Neural cell (in vitro differentiated cells): ENCODE data around the gene NDUFB1.

Experiments used
- EP300 ChIP-seq: fragments of 450-650 bp; conservative IDR thresholded peaks from 2 replicates; pipeline ENCODE4 v1.6.1; 2014; ENCODE audit warnings: antibody characterized with exemption, mild to moderate bottlenecking, moderate library complexity; ENCODE audit not compliant: poor library complexity, severe bottlenecking
- EZH2 ChIP-seq: fragments of 200-600, 300-800 bp; shearing (Covaris generic), sonication (generic); IDR thresholded peaks from 2 replicates; pipeline ENCODE4 v1.6.1; 2014; ENCODE audit warnings: antibody characterized with exemption, low read length, borderline replicate concordance, mild to moderate bottlenecking; ENCODE audit not compliant: insufficient read depth, poor library complexity, severe bottlenecking
- MXI1 ChIP-seq: fragments of 450-650 bp; conservative IDR thresholded peaks from 2 replicates; pipeline ENCODE4 v1.6.1; 2014; ENCODE audit warnings: antibody characterized with exemption, mild to moderate bottlenecking; ENCODE audit not compliant: poor library complexity, severe bottlenecking
- POLR2AphosphoS5 ChIP-seq: IDR thresholded peaks from 2 replicates; pipeline ENCODE4 v1.6.1; 2012
- RAD21 ChIP-seq: fragments of 450-650 bp; conservative IDR thresholded peaks from 2 replicates; pipeline ENCODE4 v1.6.1; 2014; ENCODE audit warnings: antibody characterized with exemption, mild to moderate bottlenecking, moderate library complexity
- SMC3 ChIP-seq: fragments of 450-650 bp; conservative IDR thresholded peaks from 2 replicates; pipeline ENCODE4 v1.6.1; 2014; ENCODE audit warnings: antibody characterized with exemption, mild to moderate bottlenecking, moderate library complexity; ENCODE audit not compliant: poor library complexity
- TAF1 ChIP-seq: IDR thresholded peaks from 2 replicates; pipeline ENCODE4 v1.6.1; 2012; ENCODE audit warnings: low read depth
- TF ChIP-seq, protein P1 (sequence below): fragments of 450-650 bp; IDR thresholded peaks from 2 replicates; pipeline ENCODE4 v1.5.1; 2014; ENCODE audit warnings: antibody characterized with exemption, mild to moderate bottlenecking, moderate library complexity; ENCODE audit not compliant: poor library complexity, severe bottlenecking
- TF ChIP-seq, protein P2 (sequence below): IDR thresholded peaks from 2 replicates; pipeline ENCODE4 v1.6.1; 2012; ENCODE audit warnings: borderline replicate concordance

- TF ChIP-seq, protein P1, sequence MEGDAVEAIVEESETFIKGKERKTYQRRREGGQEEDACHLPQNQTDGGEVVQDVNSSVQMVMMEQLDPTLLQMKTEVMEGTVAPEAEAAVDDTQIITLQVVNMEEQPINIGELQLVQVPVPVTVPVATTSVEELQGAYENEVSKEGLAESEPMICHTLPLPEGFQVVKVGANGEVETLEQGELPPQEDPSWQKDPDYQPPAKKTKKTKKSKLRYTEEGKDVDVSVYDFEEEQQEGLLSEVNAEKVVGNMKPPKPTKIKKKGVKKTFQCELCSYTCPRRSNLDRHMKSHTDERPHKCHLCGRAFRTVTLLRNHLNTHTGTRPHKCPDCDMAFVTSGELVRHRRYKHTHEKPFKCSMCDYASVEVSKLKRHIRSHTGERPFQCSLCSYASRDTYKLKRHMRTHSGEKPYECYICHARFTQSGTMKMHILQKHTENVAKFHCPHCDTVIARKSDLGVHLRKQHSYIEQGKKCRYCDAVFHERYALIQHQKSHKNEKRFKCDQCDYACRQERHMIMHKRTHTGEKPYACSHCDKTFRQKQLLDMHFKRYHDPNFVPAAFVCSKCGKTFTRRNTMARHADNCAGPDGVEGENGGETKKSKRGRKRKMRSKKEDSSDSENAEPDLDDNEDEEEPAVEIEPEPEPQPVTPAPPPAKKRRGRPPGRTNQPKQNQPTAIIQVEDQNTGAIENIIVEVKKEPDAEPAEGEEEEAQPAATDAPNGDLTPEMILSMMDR, result no peak
- TF ChIP-seq RAD21 (no peak), EZH2 (no peak), TAF1 (no peak), EP300 (no peak), SMC3 (no peak), POLR2AphosphoS5 (no peak), MXI1 (no peak)
- TF ChIP-seq, protein P2, sequence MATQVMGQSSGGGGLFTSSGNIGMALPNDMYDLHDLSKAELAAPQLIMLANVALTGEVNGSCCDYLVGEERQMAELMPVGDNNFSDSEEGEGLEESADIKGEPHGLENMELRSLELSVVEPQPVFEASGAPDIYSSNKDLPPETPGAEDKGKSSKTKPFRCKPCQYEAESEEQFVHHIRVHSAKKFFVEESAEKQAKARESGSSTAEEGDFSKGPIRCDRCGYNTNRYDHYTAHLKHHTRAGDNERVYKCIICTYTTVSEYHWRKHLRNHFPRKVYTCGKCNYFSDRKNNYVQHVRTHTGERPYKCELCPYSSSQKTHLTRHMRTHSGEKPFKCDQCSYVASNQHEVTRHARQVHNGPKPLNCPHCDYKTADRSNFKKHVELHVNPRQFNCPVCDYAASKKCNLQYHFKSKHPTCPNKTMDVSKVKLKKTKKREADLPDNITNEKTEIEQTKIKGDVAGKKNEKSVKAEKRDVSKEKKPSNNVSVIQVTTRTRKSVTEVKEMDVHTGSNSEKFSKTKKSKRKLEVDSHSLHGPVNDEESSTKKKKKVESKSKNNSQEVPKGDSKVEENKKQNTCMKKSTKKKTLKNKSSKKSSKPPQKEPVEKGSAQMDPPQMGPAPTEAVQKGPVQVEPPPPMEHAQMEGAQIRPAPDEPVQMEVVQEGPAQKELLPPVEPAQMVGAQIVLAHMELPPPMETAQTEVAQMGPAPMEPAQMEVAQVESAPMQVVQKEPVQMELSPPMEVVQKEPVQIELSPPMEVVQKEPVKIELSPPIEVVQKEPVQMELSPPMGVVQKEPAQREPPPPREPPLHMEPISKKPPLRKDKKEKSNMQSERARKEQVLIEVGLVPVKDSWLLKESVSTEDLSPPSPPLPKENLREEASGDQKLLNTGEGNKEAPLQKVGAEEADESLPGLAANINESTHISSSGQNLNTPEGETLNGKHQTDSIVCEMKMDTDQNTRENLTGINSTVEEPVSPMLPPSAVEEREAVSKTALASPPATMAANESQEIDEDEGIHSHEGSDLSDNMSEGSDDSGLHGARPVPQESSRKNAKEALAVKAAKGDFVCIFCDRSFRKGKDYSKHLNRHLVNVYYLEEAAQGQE, result no peak
Observed at GRCh38 chr14:92099802-92100201, 21.7 kb downstream of the NDUFB1 start.
